Activated CD4-positive, alpha-beta T cell treated with anti-CD3 and anti-CD28 coated beads for 4 hours (primary cell): ENCODE data around the gene ESRRG.

Experiments used
- DNase-seq, 2 donors: peaks; one replicate each; pipeline ENCODE4 v3.0.0-alpha.2; 2020

ESRRG gene

GRCh38 chr1:216702170-216702569, 21.1 kb downstream of the ESRRG start:
- DNase-seq = no peak

GRCh38 chr1:216700779-216701178, 22.4 kb downstream of the ESRRG start:
- DNase-seq = no peak

GRCh38 chr1:216691710-216692109, 31.5 kb downstream of the ESRRG start:
- no peak for DNase-seq

- DNase-seq = no peak
Measured at GRCh38 chr1:216690603-216691002, 32.6 kb downstream of the ESRRG start.

- no peak for DNase-seq
Measured at GRCh38 chr1:216688127-216688657, 35.0 kb downstream of the ESRRG start.

GRCh38 chr1:216686860-216687766, 36.1 kb downstream of the ESRRG start:
- no peak for DNase-seq

GRCh38 chr1:216682752-216683151, 40.5 kb downstream of the ESRRG start:
- no peak for DNase-seq

GRCh38 chr1:216679108-216679507, 44.1 kb downstream of the ESRRG start:
- no peak for DNase-seq

GRCh38 chr1:216670118-216670883, 52.9 kb downstream of the ESRRG start:
- DNase-seq = no peak

GRCh38 chr1:216666441-216666840, 56.8 kb downstream of the ESRRG start:
- no peak for DNase-seq

- no peak for DNase-seq
Measured at GRCh38 chr1:216665856-216666255, 57.4 kb downstream of the ESRRG start.

- DNase-seq = no peak
Measured at GRCh38 chr1:216665406-216665805, 57.8 kb downstream of the ESRRG start.

- DNase-seq = no peak
Measured at GRCh38 chr1:216662681-216663080, 60.5 kb downstream of the ESRRG start.

GRCh38 chr1:216660561-216660960, 62.7 kb downstream of the ESRRG start:
- DNase-seq = no peak

GRCh38 chr1:216653001-216653400, 70.2 kb downstream of the ESRRG start:
- no peak for DNase-seq

- no peak for DNase-seq
Measured at GRCh38 chr1:216651826-216652418, 71.3 kb downstream of the ESRRG start.

GRCh38 chr1:216643176-216643575, 80.1 kb downstream of the ESRRG start:
- DNase-seq = no peak

GRCh38 chr1:216641669-216642460, 81.4 kb downstream of the ESRRG start:
- DNase-seq = no peak

GRCh38 chr1:216640100-216640499, 83.1 kb downstream of the ESRRG start:
- DNase-seq = no peak

GRCh38 chr1:216632980-216633379, 90.2 kb downstream of the ESRRG start:
- DNase-seq = no peak

GRCh38 chr1:216630532-216630931, 92.7 kb downstream of the ESRRG start:
- DNase-seq = no peak

- DNase-seq = no peak
Measured at GRCh38 chr1:216627252-216627651, 96.0 kb downstream of the ESRRG start.
